Brain microvascular endothelial cell (primary cell): ENCODE measurements around the gene RPL7A.
"Not testable (repeated sequence)": the region's sequence is repeated elsewhere in the genome, so short reads cannot be mapped to it uniquely, and the experiment has no call there.

ENCODE experiments used
- DNase-seq: peaks from one replicate; pipeline ENCODE4 v3.0.0-alpha.2; 2020
- H3K27ac ChIP-seq: fragments of 250-450 bp; sonication (Bioruptor Pico); 2 replicates; pipeline ENCODE4 v1.5.1; 2020; ENCODE audit warnings: mild to moderate bottlenecking, moderate library complexity
- H3K27me3 ChIP-seq: fragments of 250-450 bp; sonication (Bioruptor Pico); replicated peaks from 2 replicates; pipeline ENCODE4 v1.5.1; 2020; ENCODE audit warnings: mild to moderate bottlenecking
- H3K36me3 ChIP-seq: fragments of 250-450 bp; sonication (Bioruptor Pico); replicated peaks from 2 replicates; pipeline ENCODE4 v1.5.1; 2020; ENCODE audit warnings: mild to moderate bottlenecking
- H3K4me3 ChIP-seq: 2 replicates; pipeline ENCODE4 v1.5.1; 2011; ENCODE audit warnings: low read depth, mild to moderate bottlenecking, control low read depth, low read length, moderate library complexity
- in situ Hi-C: cut with HindIII; loops from 2 replicates; pipeline ENCODE4 v1.10.0; 2017; ENCODE audit warnings: low sequenced_read_pairs, low pct_ligation_motif_present
- TF ChIP-seq, protein P1 (sequence below): IDR thresholded peaks from 2 replicates; pipeline ENCODE4 v1.5.1; 2011; ENCODE audit warnings: low read depth, mild to moderate bottlenecking, moderate library complexity, low read length, control low read depth, inconsistent platforms; ENCODE audit errors: missing control alignments

Gene RPL7A

DNA sequence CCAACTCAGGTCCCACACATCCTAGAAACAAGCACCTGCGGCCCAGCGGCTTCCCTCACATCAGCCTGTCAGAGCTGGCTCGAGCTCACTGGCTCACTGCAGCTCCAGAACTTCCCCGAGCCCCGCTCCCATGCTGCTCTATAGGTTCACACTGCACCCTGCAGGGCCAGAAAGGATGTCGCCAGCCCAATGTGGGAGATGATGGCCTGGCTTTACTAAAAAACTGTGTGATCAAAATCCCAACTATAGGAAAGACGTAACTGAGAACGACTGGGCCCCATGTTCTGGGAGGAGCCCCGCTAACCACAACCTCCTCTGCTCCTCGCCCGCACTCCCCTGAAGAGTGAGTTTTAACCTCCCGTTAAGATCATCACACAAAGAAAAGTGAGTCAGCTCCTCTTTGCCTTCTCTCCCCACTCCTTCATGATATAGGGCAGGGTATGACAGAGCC is 23.3 kb downstream of the RPL7A start:
- Histone ChIP-seq H3K4me3 (no peak overlapping the region), H3K27me3 (no peaks in the 10 kb centered on the region), H3K36me3 (peaks cover 62% of the 10 kb centered on the region), H3K27ac (no peak overlapping the region)
- TF ChIP-seq, protein P1, sequence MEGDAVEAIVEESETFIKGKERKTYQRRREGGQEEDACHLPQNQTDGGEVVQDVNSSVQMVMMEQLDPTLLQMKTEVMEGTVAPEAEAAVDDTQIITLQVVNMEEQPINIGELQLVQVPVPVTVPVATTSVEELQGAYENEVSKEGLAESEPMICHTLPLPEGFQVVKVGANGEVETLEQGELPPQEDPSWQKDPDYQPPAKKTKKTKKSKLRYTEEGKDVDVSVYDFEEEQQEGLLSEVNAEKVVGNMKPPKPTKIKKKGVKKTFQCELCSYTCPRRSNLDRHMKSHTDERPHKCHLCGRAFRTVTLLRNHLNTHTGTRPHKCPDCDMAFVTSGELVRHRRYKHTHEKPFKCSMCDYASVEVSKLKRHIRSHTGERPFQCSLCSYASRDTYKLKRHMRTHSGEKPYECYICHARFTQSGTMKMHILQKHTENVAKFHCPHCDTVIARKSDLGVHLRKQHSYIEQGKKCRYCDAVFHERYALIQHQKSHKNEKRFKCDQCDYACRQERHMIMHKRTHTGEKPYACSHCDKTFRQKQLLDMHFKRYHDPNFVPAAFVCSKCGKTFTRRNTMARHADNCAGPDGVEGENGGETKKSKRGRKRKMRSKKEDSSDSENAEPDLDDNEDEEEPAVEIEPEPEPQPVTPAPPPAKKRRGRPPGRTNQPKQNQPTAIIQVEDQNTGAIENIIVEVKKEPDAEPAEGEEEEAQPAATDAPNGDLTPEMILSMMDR, result no peak
- in situ Hi-C loops, result no loop called here
- DNase-seq, result peak; percentile 35

DNA sequence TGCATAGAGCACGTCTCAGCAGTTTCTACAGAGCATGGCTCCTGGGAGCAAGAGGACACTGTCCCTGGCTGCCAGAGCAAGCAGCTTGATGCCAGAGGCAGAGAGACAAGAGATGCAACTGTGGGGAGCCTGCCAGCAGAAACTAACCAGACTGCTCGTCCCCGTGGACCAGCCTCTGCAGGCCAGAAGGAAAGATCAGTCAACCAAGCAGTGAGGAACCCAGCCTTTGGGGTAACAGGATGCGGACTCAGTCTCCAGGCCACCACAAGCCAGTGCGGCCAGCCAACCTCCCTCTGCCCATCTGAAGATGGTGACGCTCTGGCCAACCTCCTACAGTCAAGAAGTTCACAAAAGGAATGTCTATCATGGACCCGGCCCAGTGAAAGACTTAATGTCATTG is 24.1 kb downstream of the RPL7A start:
- peaks cover 53% of the 10 kb centered on the region for H3K36me3 ChIP-seq

DNA sequence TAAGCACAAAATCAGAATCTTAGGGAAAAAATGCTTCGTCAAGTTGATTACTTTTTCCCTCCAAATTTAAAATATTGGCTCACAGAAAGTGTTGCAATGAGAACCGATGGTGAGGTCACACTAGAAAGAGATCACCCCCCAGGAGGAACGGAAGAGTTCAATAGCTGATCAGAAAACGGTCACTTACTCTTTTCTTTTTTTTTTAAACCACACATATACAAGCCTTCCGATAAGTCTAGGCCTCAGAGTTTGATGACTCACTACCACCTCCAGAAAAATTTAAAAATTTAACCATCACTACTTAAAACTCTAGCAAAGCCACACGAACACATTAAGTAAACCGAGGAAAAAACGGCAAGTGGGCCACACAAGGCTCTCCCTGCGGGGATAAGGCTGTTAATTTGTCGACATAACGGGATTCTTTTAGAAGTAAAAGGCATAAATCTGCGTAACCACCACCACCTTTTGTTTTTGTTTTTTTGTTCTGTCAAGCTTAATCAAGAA is 26.6 kb downstream of the RPL7A start:
- DNase-seq, result peak; percentile 25
- Histone ChIP-seq H3K4me3 (peak overlapping the region; percentile 94), H3K36me3 (peaks cover 37% of the 10 kb centered on the region), H3K27me3 (no peaks in the 10 kb centered on the region), H3K27ac (peak overlapping the region; percentile 96)
- in situ Hi-C loops, result no loop called here
- TF ChIP-seq, protein P1, result no peak

More for the DNA sequence above, 24.1 kb downstream of the RPL7A start:
- no peak overlapping the region for H3K4me3 ChIP-seq
- no peak for DNase-seq
- TF ChIP-seq, protein P1, result no peak
- no peak overlapping the region for H3K27ac ChIP-seq
- in situ Hi-C loops, result no loop called here
- H3K27me3 ChIP-seq, result no peaks in the 10 kb centered on the region

DNA sequence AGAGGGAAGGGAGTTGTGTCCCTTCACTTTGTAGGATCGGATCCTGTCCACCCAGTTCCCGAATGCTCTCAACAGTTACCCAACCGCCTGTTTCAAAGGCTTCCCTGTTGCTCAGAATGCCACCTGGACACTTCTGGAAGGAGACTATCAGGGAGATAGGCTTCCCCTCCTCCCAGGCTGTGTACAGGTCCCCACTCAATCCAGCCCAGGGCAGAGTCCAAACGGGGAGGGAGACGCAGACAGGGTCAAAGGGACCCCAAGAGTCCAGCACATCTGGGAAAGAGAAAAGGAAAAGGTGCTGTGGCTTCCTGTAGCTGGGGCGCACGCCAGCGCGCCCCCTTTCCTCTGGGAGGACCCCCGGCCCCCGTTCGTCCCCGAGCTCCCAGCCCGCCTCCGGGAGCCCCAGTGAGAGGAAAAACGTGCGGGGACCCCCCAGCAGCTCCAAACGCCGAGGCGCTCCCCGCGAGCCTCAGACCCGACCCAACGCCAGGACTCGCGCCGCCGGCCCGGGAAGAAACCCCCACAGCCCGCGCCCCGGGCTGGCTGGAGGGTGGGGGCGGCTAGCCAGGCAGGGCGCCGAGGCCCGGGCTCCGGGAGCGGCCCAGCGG is 27.2 kb downstream of the RPL7A start:
- in situ Hi-C loops, result no loop called here
- DNase-seq, result peak; percentile 12
- peaks cover 32% of the 10 kb centered on the region for H3K36me3 ChIP-seq
- H3K27ac ChIP-seq, result peak overlapping the region; percentile 96
- H3K27me3 ChIP-seq, result no peaks in the 10 kb centered on the region
- peak overlapping the region; percentile 94 for H3K4me3 ChIP-seq
- TF ChIP-seq, protein P1, result no peak

DNA sequence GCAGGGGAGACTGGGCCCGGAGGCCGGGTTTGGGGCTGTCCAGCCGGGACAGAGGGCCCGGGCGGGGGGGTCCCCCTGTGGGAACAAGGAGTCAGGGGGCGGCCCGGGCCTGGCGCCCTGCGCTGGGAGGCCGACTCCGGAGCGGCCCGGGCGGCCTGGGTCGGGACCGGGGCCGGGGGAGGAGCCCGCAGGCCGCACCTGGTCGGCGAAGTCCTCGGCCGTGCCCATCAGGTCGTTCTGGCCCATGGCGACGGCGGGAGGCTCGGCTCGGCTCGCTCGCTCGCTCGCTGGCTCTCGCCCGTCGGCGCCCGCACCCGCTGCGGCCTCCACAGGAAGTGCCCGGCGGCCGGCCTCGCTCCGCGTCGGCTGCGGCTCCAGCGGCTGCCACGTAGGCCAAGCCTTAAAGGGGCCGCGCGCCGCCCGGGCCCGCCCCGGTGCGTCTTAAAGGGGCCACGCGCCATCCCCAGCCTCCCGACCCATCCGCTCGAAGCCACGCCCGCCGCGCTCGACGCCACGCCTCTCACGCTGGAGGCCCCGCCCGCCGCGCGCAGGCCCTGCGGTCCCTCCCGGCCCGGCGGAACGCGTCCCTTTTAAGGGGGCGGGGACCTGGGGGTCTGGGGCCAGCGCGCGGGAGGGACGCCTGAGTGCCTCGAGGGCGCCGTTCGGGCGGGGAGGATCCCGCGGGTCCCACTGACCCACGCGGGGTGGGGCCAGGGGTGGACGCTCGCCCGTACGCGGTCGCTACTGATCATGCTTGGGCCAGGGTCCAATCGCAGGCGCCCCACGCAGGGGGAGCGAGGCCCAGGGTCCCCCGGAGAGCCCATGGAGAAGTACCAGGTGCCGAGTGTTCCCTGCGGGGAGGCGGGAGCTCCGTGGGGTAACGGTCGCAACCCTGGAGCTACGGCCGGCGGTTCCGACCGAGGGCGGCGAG is 28.0 kb downstream of the RPL7A start, which contains the start of the genes STKLD1 and SURF4:
TSS of gene STKLD1 (plus strand) at position 643 of the 931 bp plus-strand sequence. CDS start at position 751, 108 bp downstream.
TSS of gene SURF4 (minus strand) at position 337 of the 931 bp plus-strand sequence. CDS start at position 246, 91 bp downstream.
- Histone ChIP-seq H3K36me3 (peaks cover 24% of the 10 kb centered on the region), H3K4me3 (peak within 1 kb of the TSS; percentile 94), H3K27me3 (no peaks in the 10 kb centered on the region), H3K27ac (peak within 1 kb of the TSS; percentile 96)
- TF ChIP-seq, protein P1, result no peak
- peak; percentile 91 for DNase-seq
- in situ Hi-C loops, result no loop called here

DNA sequence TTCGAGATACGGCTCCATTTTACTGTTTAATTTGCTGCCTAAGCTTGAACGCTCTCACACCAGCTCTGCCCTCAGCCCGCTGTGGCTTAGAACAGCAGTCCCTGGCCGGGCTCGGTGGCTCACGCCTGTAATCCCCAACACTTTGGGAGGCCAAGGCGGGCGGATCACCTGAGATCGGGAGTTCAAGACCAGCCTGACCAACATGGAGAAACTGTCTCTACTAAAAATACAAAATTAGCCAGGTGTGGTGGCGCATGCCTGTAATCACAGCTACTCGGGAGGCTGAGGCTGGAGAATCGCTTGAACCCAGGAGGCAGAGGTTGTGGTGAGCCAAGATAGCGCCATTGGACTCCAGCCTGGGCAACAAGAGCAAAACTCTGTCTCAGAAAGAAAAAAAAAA is 29.3 kb downstream of the RPL7A start:
- in situ Hi-C loops, H3K27ac ChIP-seq, DNase-seq, H3K4me3 ChIP-seq, H3K27me3 ChIP-seq: not testable (repeated sequence)
- peaks cover 15% of the 10 kb centered on the region for H3K36me3 ChIP-seq
